A549 (cell line): ENCODE results near the gene SYCP2.

Source experiments
- CTCF ChIP-seq: fragments of >200 bp; sonication (Bioruptor Twin); formaldehyde crosslinking; IDR thresholded peaks from 3 replicates; pipeline ENCODE4 v1.5.1; 2016
- HMGXB4 ChIP-seq: fragments of 250-450 bp; sonication (Bioruptor Pico); IDR thresholded peaks from 2 replicates; pipeline ENCODE4 v1.5.0; 2021; ENCODE audit warnings: mild to moderate bottlenecking, moderate library complexity, borderline replicate concordance

DNA sequence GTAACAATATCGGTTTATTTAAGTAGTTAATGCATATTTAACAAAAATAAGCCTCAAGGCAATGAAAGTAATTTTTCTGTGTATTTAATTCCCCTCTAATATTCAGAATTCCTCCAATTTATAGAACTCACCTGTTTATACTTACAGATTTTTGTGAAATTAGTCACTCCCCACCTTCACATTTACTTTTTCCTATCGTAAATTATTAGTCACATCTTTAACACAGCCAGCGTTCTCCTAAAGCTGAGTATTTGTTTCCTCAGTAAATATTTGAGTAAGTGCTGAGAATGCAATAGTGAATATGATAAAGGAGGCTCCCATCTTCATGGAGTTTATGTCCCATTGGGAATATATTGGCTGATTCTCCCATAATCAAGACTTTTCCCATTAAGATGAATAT, 88.0 kb downstream of the SYCP2 start:
- TF ChIP-seq CTCF (no peak), HMGXB4 (CRISPR knock-in tag) (no peak)
